Measurements from ENCODE around the gene ZSCAN5A.
"Not testable (repeated sequence)": the region's sequence is repeated elsewhere in the genome, so short reads cannot be mapped to it uniquely, and the experiment has no call there.

DNA sequence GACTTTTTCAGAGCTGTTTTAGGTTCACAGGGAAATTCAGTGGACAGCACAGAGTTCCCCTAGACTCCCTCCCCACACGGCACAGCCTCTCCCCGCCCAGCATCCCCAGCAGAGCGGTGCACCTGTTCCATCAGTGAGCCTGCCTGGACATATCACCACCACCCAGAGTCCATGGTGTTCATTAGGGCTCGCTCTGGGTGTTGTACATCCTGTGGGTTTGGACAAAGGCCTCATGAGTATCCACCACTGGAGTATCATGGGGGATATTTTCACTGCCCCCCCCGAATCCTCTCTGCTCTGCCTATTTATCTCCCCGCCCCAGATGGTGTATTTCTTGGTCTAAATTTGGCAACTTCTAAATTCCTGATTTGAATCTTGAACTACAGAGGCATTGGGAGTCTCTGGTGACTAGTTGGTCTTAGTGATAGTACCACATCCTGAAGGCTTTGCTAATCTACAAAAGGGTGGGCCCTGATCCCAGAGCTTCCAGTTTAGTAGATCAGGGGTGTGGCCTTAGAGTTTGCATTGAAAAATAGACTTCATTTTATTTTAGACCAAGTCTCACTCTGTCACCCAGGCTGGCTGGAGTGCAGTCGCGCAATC lies 65.8 kb downstream of the ZSCAN5A start:
- TF ChIP-seq POLR2A (IDR thresholded peaks at IDR 0.05): not testable (repeated sequence)
- TF ChIP-seq, protein P1, sequence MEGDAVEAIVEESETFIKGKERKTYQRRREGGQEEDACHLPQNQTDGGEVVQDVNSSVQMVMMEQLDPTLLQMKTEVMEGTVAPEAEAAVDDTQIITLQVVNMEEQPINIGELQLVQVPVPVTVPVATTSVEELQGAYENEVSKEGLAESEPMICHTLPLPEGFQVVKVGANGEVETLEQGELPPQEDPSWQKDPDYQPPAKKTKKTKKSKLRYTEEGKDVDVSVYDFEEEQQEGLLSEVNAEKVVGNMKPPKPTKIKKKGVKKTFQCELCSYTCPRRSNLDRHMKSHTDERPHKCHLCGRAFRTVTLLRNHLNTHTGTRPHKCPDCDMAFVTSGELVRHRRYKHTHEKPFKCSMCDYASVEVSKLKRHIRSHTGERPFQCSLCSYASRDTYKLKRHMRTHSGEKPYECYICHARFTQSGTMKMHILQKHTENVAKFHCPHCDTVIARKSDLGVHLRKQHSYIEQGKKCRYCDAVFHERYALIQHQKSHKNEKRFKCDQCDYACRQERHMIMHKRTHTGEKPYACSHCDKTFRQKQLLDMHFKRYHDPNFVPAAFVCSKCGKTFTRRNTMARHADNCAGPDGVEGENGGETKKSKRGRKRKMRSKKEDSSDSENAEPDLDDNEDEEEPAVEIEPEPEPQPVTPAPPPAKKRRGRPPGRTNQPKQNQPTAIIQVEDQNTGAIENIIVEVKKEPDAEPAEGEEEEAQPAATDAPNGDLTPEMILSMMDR (IDR thresholded peaks at IDR 0.05): not testable (repeated sequence)

Measured in uterus (tissue), 2 donors.